ENCODE measurements around the gene KLK7. TPM values are rescaled to one million over a fixed set of nuclear protein-coding genes. Genes with fewer than 3 reads are reported as not detected.

Gene KLK7
- total and polyA plus RNA-seq, 10 of the 15 experiments (the other 5 are each of a cell fraction or from before 2014, with no cell fraction given) = not detected

DNA sequence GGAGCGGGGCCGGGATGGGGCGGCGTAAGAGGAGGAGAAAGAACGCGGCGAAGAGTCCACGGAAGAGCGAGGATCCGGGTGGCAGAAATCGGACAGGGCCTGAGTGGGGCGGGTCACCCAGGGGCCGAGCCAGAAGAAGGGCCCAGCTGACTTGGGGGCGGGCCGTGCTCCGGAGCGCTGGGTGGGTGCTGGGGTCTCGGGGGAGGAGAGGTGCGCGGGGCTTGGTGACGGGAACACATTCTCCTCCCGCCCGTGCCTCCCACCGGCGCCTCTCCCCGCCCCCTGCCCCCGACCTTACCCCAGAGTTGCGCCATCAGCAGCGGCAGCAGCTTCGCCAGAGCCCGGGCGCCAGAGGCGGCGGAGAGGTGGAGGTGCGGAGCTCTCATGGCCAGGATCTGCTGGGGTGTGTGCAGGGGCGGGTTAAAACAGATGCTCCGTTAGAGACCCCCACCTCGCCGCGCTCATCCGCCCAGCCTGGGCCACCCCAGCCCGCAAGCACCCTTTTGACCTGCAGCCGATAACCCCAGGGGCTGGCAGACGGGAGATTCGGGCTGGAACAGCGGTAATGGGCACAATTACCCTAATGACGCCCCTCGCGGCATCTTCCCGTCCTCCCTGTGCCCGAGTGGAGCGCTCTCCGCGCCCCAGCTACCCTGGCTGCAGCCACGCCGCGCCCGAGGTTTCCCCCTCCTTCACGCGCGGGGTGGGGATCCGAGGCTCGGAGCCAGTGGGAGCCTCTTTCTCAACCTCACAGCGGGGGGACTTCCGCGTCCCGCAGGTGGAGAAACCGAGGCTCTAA lies 35.2 kb upstream of the KLK7 start:
- CTCF ChIA-PET = no interaction called here
- TF ChIP-seq MYB (IDR thresholded peaks at IDR 0.05; ENCODE audit: borderline replicate concordance, low read depth, low read length) = no peak
- TF ChIP-seq EED (IDR thresholded peaks at IDR 0.05; ENCODE audit: low read depth) = no peak
- TF ChIP-seq EGR1 (IDR thresholded peaks at IDR 0.05; ENCODE audit: borderline replicate concordance in 1 of 2, low read depth in 2 of 2, low read length in 2 of 2) = no peak
- TF ChIP-seq, protein P1, sequence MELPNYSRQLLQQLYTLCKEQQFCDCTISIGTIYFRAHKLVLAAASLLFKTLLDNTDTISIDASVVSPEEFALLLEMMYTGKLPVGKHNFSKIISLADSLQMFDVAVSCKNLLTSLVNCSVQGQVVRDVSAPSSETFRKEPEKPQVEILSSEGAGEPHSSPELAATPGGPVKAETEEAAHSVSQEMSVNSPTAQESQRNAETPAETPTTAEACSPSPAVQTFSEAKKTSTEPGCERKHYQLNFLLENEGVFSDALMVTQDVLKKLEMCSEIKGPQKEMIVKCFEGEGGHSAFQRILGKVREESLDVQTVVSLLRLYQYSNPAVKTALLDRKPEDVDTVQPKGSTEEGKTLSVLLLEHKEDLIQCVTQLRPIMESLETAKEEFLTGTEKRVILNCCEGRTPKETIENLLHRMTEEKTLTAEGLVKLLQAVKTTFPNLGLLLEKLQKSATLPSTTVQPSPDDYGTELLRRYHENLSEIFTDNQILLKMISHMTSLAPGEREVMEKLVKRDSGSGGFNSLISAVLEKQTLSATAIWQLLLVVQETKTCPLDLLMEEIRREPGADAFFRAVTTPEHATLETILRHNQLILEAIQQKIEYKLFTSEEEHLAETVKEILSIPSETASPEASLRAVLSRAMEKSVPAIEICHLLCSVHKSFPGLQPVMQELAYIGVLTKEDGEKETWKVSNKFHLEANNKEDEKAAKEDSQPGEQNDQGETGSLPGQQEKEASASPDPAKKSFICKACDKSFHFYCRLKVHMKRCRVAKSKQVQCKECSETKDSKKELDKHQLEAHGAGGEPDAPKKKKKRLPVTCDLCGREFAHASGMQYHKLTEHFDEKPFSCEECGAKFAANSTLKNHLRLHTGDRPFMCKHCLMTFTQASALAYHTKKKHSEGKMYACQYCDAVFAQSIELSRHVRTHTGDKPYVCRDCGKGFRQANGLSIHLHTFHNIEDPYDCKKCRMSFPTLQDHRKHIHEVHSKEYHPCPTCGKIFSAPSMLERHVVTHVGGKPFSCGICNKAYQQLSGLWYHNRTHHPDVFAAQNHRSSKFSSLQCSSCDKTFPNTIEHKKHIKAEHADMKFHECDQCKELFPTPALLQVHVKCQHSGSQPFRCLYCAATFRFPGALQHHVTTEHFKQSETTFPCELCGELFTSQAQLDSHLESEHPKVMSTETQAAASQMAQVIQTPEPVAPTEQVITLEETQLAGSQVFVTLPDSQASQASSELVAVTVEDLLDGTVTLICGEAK (IDR thresholded peaks at IDR 0.05; ENCODE audit: borderline replicate concordance) = no peak
- TF ChIP-seq SMAD1 (IDR thresholded peaks at IDR 0.05; ENCODE audit: low read depth, partially characterized antibody) = no peak
- TF ChIP-seq LARP7 (IDR thresholded peaks at IDR 0.05) = no peak
- no peak for TF ChIP-seq CBFB (IDR thresholded peaks at IDR 0.05; ENCODE audit: low read depth)
- TF ChIP-seq EP300 (IDR thresholded peaks at IDR 0.05; ENCODE audit: borderline replicate concordance in 1 of 2, control insufficient read depth in 1 of 2, low read depth in 2 of 2, low read length in 2 of 2) = no peak
- no peak for TF ChIP-seq SIX5 (IDR thresholded peaks at IDR 0.05; ENCODE audit: low read depth, low read length, severe bottlenecking)
- TF ChIP-seq NFXL1 (IDR thresholded peaks at IDR 0.05; ENCODE audit: borderline replicate concordance) = no peak
- TF ChIP-seq MYC (IDR thresholded peaks at IDR 0.05; ENCODE audit: insufficient read depth, insufficient read length, insufficient replicate concordance, low read length, severe bottlenecking) = no peak
- TF ChIP-seq SUZ12 (IDR thresholded peaks at IDR 0.05; ENCODE audit: unreplicated experiment) = no peak

More for the DNA sequence above, 35.2 kb upstream of the KLK7 start:
- ChIA-PET SMC1A (ENCODE audit: uncharacterized antibody, unreplicated experiment) (no interaction called here), RAD21 (ENCODE audit: unreplicated experiment) (no interaction called here), POLR2A (no interaction called here)
- no peak overlapping the region for H2AFZ ChIP-seq (ENCODE audit: control insufficient read depth, low read depth, low read length)
- H3K9ac ChIP-seq (ENCODE audit: control insufficient read depth, insufficient read depth, low read length) = no peak overlapping the region
- no peak overlapping the region for H3K27ac ChIP-seq (ENCODE audit: control insufficient read depth, insufficient read depth)
- in situ Hi-C loops (cut with MboI) (no loop called here), intact Hi-C loops (cut with micrococcal nuclease; ENCODE audit: unreplicated experiment) (no loop called here)
- DNase-seq (ENCODE audit: low read depth, low spot score) (no peak), ATAC-seq (no peak), FAIRE-seq (no peak)
- H3K4me2 ChIP-seq (ENCODE audit: control insufficient read depth, insufficient read depth) = no peak overlapping the region
- H3K36me3 ChIP-seq (ENCODE audit: control insufficient read depth in 2 of 2, insufficient read depth in 2 of 2, low read length in 1 of 2) = no peaks in the 10 kb centered on the region
- no peaks in the 10 kb centered on the region; a peak in 3 of 4 replicates for H3K27me3 ChIP-seq (replicated peaks in 1 of 2; ENCODE audit: control insufficient read depth in 2 of 2, insufficient read depth in 2 of 2, low read length in 1 of 2)
- H3K79me2 ChIP-seq (ENCODE audit: control insufficient read depth, insufficient read depth, low read length) = no peaks in the 10 kb centered on the region
- 26% methylated on average over 40 of the region's 68 CpGs for WGBS (ENCODE audit: insufficient coverage, insufficient replicate concordance, low lambda C conversion rate, missing lambda C conversion rate)
- H3K9me3 ChIP-seq (replicated peaks; ENCODE audit: control insufficient read depth, insufficient read depth, low read length) = no peaks in the 10 kb centered on the region; the same call in 2 of the 3 replicates
- no peaks in the 10 kb centered on the region for H3K4me1 ChIP-seq (ENCODE audit: control insufficient read depth, insufficient read depth, low read length)
- no peak overlapping the region for H3K4me3 ChIP-seq
- no peaks in the 10 kb centered on the region for H4K20me1 ChIP-seq (ENCODE audit: control insufficient read depth, insufficient read depth)
- BruUV-seq (replicated peaks) = no TSS peak
